IPS DF 6.9 (cell line): ENCODE data around the gene KLHL40.

Source experiments
- DNase-seq: peaks from one replicate; pipeline ENCODE4 v3.0.0-alpha.2; 2013; ENCODE audit warnings: low read depth, low spot score
- H3K27ac ChIP-seq: one replicate; pipeline ENCODE4 v1.5.1; 2013; ENCODE audit warnings: low read length, control low read depth
- H3K27me3 ChIP-seq: 2 replicates; pipeline ENCODE4 v1.6.1; 2013; ENCODE audit warnings: mild to moderate bottlenecking, low read length; ENCODE audit not compliant: control insufficient read depth, insufficient read depth
- H3K36me3 ChIP-seq: 2 replicates; pipeline ENCODE4 v1.6.1; 2013; ENCODE audit warnings: low read length; ENCODE audit not compliant: control insufficient read depth, insufficient read depth
- H3K4me1 ChIP-seq: 2 replicates; pipeline ENCODE4 v1.6.1; 2013; ENCODE audit warnings: low read length; ENCODE audit not compliant: control insufficient read depth, insufficient read depth
- H3K4me3 ChIP-seq: 2 replicates; pipeline ENCODE4 v1.5.1; 2013; ENCODE audit warnings: mild to moderate bottlenecking, low read length
- H3K9me3 ChIP-seq: 2 replicates; pipeline ENCODE4 v1.6.1; 2013; ENCODE audit warnings: low read length, inconsistent platforms; ENCODE audit not compliant: control insufficient read depth, insufficient read depth
- WGBS: extraction: QIAGEN DNeasy Blood & Tissue Kit; methylation state at CpG from one replicate; pipeline ENCODE4 v1.1.7; 2013; ENCODE audit warnings: mixed read lengths, missing lambda C conversion rate; ENCODE audit not compliant: insufficient read length, insufficient coverage; 5-methylcytosine and 5-hydroxymethylcytosine counted together

Gene KLHL40

DNA sequence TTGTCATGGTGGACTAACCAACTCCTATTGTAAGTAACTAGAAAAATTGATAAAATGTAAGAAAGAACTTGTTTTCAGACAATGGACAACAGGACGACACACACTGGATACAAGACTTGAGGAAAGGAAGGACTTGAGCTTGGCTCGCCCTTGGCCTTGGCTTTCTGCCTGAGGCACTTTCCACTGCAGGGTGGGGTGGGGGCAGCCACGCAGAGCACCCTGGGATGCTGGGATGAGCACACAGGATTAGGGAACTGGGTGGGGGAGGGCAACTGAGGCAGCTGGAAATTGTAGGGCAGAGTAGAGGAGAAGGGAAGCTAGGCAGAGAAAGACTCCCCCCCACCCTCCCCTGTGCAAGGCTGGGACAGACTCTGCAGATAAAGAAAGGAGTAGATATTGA is 42.7 kb downstream of the KLHL40 start:
- Histone ChIP-seq H3K4me1 (peaks cover 3% of the 10 kb centered on the region), H3K27me3 (no peaks in the 10 kb centered on the region), H3K9me3 (no peaks in the 10 kb centered on the region), H3K36me3 (no peaks in the 10 kb centered on the region), H3K27ac (no peak overlapping the region), H3K4me3 (no peak overlapping the region)
- no peak for DNase-seq
- no CpG with 5 or more reads among the region's 3 CpGs for WGBS

DNA sequence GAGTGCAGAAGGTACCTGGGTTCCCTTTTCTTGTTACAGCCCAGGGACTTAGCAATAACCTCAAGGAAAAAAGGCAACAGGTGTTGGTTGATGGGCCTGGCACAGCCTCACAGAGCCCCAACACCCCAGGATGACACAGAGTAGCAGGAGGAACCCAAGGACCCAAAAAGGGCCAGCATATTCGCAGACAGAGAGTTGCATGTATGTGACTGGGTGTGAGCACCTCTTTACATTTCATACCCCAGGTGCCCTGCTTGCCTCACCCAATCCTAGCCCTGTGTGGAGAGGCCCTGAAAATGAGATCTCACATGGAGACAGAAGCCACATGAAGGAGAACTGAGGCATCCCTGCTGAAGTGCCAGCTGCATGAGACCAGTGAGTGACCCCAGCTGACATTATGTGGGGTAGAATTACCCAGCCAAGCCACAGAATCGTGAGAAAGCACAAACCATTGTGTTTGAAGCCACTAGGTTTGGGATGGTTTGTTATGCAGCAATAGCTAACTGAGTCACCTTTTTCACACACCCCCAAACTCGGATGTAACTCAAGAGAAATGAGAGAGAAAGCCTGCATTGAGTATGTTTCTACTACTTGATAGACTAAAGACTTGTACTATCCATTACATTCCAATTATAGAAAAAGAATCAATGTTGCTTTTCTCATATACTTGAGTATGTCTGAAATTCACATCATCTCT is 43.5 kb downstream of the KLHL40 start:
- Histone ChIP-seq H3K9me3 (no peaks in the 10 kb centered on the region), H3K4me1 (peaks cover 5% of the 10 kb centered on the region), H3K36me3 (no peaks in the 10 kb centered on the region), H3K27ac (no peak overlapping the region), H3K4me3 (no peak overlapping the region), H3K27me3 (no peaks in the 10 kb centered on the region)
- no CpG with 5 or more reads among the region's 3 CpGs for WGBS
- no peak for DNase-seq

DNA sequence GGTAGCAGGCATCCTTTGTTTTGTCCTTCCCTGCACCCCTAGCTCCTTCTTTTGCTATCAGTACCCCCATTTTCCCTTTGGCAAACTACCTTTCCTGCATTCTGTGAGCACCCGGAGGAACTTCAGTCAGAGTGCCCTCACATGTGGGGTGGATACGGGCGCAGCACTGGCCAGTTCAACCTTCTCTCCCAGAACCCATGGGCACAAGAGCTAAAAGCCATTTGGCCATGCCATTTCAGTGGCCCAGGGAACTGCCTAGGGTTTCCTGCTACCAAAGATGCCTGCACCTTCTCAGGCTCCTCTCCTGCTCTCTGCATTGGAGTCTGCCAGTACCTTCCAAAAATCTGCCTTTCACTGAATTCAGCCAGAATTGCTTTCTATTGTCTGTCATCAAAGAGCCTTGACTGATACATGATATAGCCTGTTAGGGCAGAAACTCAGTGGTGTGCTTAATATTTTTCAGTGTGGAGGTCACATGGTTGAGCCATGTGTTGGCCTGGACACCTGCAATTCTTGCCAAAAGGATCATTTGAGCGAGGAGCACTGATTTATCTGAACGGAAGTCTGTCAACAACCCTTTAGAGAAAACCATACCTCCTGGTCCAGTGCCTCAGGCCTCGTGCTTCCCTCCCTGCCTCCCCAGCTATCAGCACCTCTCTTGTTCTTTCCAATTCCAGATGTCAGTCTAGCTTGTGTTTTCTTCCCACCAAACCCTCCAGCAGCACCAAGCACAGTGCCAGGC is 44.2 kb downstream of the KLHL40 start:
- H3K27me3 ChIP-seq: no peaks in the 10 kb centered on the region
- no peaks in the 10 kb centered on the region for H3K9me3 ChIP-seq
- no peaks in the 10 kb centered on the region for H3K36me3 ChIP-seq
- DNase-seq: no peak
- H3K4me1 ChIP-seq: peaks cover 7% of the 10 kb centered on the region
- no peak overlapping the region for H3K4me3 ChIP-seq
- H3K27ac ChIP-seq: no peak overlapping the region
- WGBS: no CpG with 5 or more reads among the region's 6 CpGs

DNA sequence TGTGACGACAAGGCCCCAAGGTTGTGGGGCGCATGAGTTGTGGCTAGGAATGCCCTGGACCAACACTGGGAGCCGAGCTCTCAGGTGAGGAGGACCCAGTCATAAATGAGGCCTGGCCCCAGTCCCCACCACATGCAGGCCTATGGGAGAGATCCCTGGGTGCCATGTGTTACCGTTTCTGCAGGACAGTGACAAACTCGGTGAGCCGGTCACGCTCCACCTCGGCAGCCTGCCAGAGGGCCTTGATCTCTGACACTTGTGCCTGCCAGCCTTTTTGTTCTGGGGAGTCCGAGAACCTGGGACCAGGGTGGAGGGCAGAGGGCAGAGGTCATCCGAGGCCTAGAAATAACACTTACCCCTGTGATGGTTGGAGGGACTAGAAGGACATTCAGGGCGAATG is 45.0 kb downstream of the KLHL40 start:
- Histone ChIP-seq H3K4me1 (peaks cover 7% of the 10 kb centered on the region), H3K4me3 (no peak overlapping the region), H3K36me3 (no peaks in the 10 kb centered on the region), H3K27me3 (no peaks in the 10 kb centered on the region), H3K27ac (no peak overlapping the region), H3K9me3 (no peaks in the 10 kb centered on the region)
- WGBS: no CpG with 5 or more reads among the region's 11 CpGs
- no peak for DNase-seq

- WGBS: no CpG with 5 or more reads among the region's 3 CpGs
- no peaks in the 10 kb centered on the region for H3K36me3 ChIP-seq
- no peak overlapping the region for H3K4me3 ChIP-seq
- H3K4me1 ChIP-seq: peaks cover 11% of the 10 kb centered on the region
- no peaks in the 10 kb centered on the region for H3K9me3 ChIP-seq
- H3K27ac ChIP-seq: no peak overlapping the region
- DNase-seq: no peak
- no peaks in the 10 kb centered on the region for H3K27me3 ChIP-seq
Measured at GRCh38 chr3:42730706-42731420, 45.5 kb downstream of the KLHL40 start.

- Histone ChIP-seq H3K36me3 (no peaks in the 10 kb centered on the region), H3K27me3 (no peaks in the 10 kb centered on the region), H3K4me3 (no peak overlapping the region), H3K4me1 (peaks cover 12% of the 10 kb centered on the region), H3K27ac (no peak overlapping the region), H3K9me3 (no peaks in the 10 kb centered on the region)
- no peak for DNase-seq
- no CpG with 5 or more reads among the region's 6 CpGs for WGBS
Measured at GRCh38 chr3:42731476-42732195, 46.3 kb downstream of the KLHL40 start.

DNA sequence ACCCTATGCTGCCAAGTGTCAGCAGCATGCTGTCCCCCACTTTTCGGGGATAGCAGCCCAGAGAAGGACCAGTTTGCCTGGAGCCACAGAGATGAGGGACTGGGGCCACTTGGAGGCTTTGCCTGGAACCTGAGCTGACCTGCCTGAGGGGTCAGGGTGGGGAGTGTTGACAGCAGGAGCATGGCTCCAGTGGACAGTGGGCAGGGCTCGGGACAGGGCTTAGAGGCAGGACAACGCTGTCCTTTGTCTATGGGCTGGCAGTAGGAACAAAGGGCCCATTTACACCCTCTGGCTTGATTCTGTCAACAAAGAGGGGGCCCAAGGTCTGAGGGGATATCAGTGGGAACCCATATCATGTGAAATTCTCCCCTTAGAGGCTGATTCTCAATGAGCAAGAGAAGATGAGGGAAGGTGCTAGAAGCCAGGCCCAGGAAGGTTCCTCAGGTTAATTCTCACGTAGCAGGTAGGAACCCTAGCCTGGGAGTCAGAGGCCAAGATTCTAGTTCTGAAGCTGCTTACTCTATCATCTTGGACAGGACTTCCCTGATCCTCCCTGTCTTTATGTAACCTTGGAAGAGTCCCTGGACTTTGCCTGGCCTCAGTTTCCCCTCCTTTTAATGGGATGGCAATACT is 47.0 kb downstream of the KLHL40 start:
- Histone ChIP-seq H3K36me3 (no peaks in the 10 kb centered on the region), H3K27ac (no peak overlapping the region), H3K9me3 (no peaks in the 10 kb centered on the region), H3K4me1 (peaks cover 12% of the 10 kb centered on the region), H3K27me3 (no peaks in the 10 kb centered on the region), H3K4me3 (no peak overlapping the region)
- no peak for DNase-seq
- WGBS: no CpG with 5 or more reads among the region's 4 CpGs

DNA sequence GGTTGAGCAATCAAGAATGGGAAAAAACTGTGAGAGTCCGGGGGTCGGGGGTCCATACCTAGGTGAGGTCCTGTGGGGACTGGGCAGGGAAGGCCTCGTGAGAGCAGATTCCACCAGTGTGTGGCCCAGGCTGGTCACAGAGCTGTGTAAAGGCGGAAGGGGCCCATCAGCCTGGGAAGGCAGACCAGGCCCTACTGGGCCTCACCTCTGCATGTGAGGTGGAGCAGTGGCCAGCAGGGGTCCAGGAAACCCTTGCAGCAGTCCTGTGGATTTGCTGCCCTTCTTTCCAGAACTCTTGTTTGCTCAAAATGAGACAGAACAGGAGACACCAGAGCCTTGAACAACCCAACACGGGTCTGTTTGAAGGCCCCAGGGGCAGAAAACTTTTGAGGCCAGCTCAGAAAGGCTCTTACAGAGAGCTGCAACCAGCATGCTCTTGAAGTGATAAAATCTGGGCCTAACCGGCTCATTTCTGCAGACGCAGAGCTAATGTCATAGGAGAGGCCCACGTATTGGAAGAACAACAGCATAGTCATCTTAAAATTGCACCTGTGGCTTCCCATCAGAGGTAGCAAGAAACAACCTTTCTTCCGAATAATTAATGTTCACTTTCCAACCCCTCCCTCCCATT is 47.6 kb downstream of the KLHL40 start:
- peaks cover 12% of the 10 kb centered on the region for H3K4me1 ChIP-seq
- no peaks in the 10 kb centered on the region for H3K36me3 ChIP-seq
- no peaks in the 10 kb centered on the region for H3K27me3 ChIP-seq
- no peaks in the 10 kb centered on the region for H3K9me3 ChIP-seq
- H3K27ac ChIP-seq: no peak overlapping the region
- no peak overlapping the region for H3K4me3 ChIP-seq
- WGBS: no CpG with 5 or more reads among the region's 9 CpGs
- DNase-seq: no peak

- no CpG with 5 or more reads among the region's 13 CpGs for WGBS
- Histone ChIP-seq H3K9me3 (no peaks in the 10 kb centered on the region), H3K27ac (no peak overlapping the region), H3K36me3 (no peaks in the 10 kb centered on the region), H3K4me3 (no peak overlapping the region), H3K27me3 (no peaks in the 10 kb centered on the region), H3K4me1 (peaks cover 10% of the 10 kb centered on the region)
- no peak for DNase-seq
Measured at GRCh38 chr3:42733501-42734262, 48.3 kb downstream of the KLHL40 start.
